Measurements from ENCODE around the gene MBTPS1. TPM values are rescaled to one million over a fixed set of nuclear protein-coding genes. Genes with fewer than 3 reads are reported as not detected.

MBTPS1 gene
- total RNA-seq, 1 experiment from 2014 or later = 46.9 TPM

GRCh38 chr16:84117494-84117843 lies 727 bp upstream of the MBTPS1 start (continued):
- TF ChIP-seq ZNF425 (CRISPR knock-in tag; conservative IDR thresholded peaks at IDR 0.05) = no peak
- no peak for TF ChIP-seq ZNF138 (CRISPR knock-in tag; conservative IDR thresholded peaks at IDR 0.05)
- no peak for TF ChIP-seq AFF4 (CRISPR knock-in tag; IDR thresholded peaks at IDR 0.05; ENCODE audit: borderline replicate concordance)
- TF ChIP-seq PRDM15 (CRISPR knock-in tag; IDR thresholded peaks at IDR 0.05) = no peak
- no peak for TF ChIP-seq ZBTB21 (CRISPR knock-in tag; IDR thresholded peaks at IDR 0.05; ENCODE audit: borderline replicate concordance)
- no peak for TF ChIP-seq FOXP1 (CRISPR knock-in tag; IDR thresholded peaks at IDR 0.05; ENCODE audit: borderline replicate concordance)
- no peak for TF ChIP-seq MYBL2 (CRISPR knock-in tag; IDR thresholded peaks at IDR 0.05)
- no peak for TF ChIP-seq ZNF512 (CRISPR knock-in tag; IDR thresholded peaks at IDR 0.05; ENCODE audit: borderline replicate concordance)
- TF ChIP-seq ZBTB43 (CRISPR knock-in tag; IDR thresholded peaks at IDR 0.05) = no peak
- TF ChIP-seq RELA (CRISPR knock-in tag; IDR thresholded peaks at IDR 0.05; ENCODE audit: borderline replicate concordance) = no peak
- no peak for TF ChIP-seq NR1H2 (CRISPR knock-in tag; IDR thresholded peaks at IDR 0.05)
- TF ChIP-seq FOXP4 (CRISPR knock-in tag; IDR thresholded peaks at IDR 0.05) = no peak
